B cell (primary cell): Measurements from ENCODE around the gene TNFSF12. TPM values are rescaled to one million over a fixed set of nuclear protein-coding genes. Genes with fewer than 3 reads are reported as not detected.

Source experiments
- ATAC-seq: fragments of 200-7000 bp; cut with Tn5 transposase; one replicate; pipeline ENCODE4 v1.10.0; 2021; ENCODE audit warnings: low read depth, mild to moderate bottlenecking, moderate number of reproducible peaks, moderate library complexity
- CTCF ChIA-PET: fragments of 350-600 bp; sonication (Branson Sonifier 250); formaldehyde crosslinking; loops from one replicate; lab custom pipeline; 2021; ENCODE audit warnings: antibody characterized with exemption, inconsistent platforms; lab: Charles Lee
- POLR2A ChIA-PET: fragments of 350-600 bp; sonication (Branson Sonifier 250); formaldehyde crosslinking; loops from one replicate; lab custom pipeline; 2021; ENCODE audit warnings: antibody characterized with exemption; lab: Charles Lee
- DNase-seq: peaks from one replicate; pipeline ENCODE4 v3.0.0; 2013
- H2AFZ ChIP-seq: 2 replicates; pipeline ENCODE4 v1.6.1; 2012; ENCODE audit warnings: mild to moderate bottlenecking, low read depth, low read length; ENCODE audit not compliant: insufficient read depth, poor library complexity, severe bottlenecking
- H3K27ac ChIP-seq, 2 donors: 1 replicate in 1 of 2; 2 replicates in 1 of 2; pipeline ENCODE4 v1.5.1; 2012 to 2013; ENCODE audit warnings: low read length in 2 of 2, mild to moderate bottlenecking in 2 of 2, moderate library complexity in 1 of 2
- H3K27me3 ChIP-seq, 4 experiments: fragments of 200-600 bp in 1 of 4; sonication (generic) in 1 of 4; replicated peaks in 1 of 4; 1 replicate in 2 of 4; 2 replicates in 2 of 4; pipeline versions ENCODE4 v1.6.1 to v1.7.0; 2013 to 2016; ENCODE audit warnings: low read length in 3 of 4, mild to moderate bottlenecking in 2 of 4, mixed read lengths in 1 of 4, moderate library complexity in 1 of 4; ENCODE audit not compliant: insufficient read depth in 4 of 4, control insufficient read depth in 3 of 4; ENCODE audit errors: control extremely low read depth in 1 of 4
- H3K36me3 ChIP-seq, 2 experiments: replicated peaks in 1 of 2; 1 replicate in 1 of 2; 2 replicates in 1 of 2; pipeline versions ENCODE4 v1.6.1 to v1.7.1; 2013; ENCODE audit warnings: low read length in 1 of 2; ENCODE audit not compliant: insufficient read depth in 2 of 2, control insufficient read depth in 1 of 2; ENCODE audit errors: control extremely low read depth in 1 of 2, extremely low read depth in 1 of 2
- H3K4me1 ChIP-seq, 2 donors: fragments of 200-600 bp in 1 of 2; sonication (generic) in 1 of 2; 1 replicate in 1 of 2; 2 replicates in 1 of 2; pipeline versions ENCODE4 v1.5.1 to v1.6.1; 2013 to 2017; ENCODE audit warnings: low read length in 2 of 2; ENCODE audit not compliant: control insufficient read depth in 2 of 2, insufficient read depth in 2 of 2
- H3K4me2 ChIP-seq: replicated peaks from 2 replicates; pipeline ENCODE3; 2012; ENCODE audit warnings: mild to moderate bottlenecking, low read depth, low read length; ENCODE audit not compliant: poor library complexity, severe bottlenecking
- H3K4me3 ChIP-seq, 5 experiments: fragments of 200-600 bp in 1 of 5; sonication (generic) in 1 of 5; 1 replicate in 3 of 5; 2 replicates in 2 of 5; pipeline versions ENCODE4 v1.5.1 to v1.7.0; 2011 to 2016; ENCODE audit warnings: low read length in 4 of 5, mild to moderate bottlenecking in 4 of 5, low read depth in 2 of 5, control low read depth in 1 of 5, moderate library complexity in 1 of 5; ENCODE audit not compliant: insufficient read depth in 1 of 5; ENCODE audit errors: control extremely low read depth in 1 of 5, extremely low read depth in 1 of 5
- H3K79me2 ChIP-seq: fragments of 200-600 bp; sonication (generic); one replicate; pipeline ENCODE4 v1.6.0; 2016; ENCODE audit warnings: low read length; ENCODE audit not compliant: control insufficient read depth, insufficient read depth
- H3K9ac ChIP-seq: fragments of 200-600 bp; sonication (generic); 2 replicates; pipeline ENCODE4 v1.6.1; 2017; ENCODE audit warnings: mild to moderate bottlenecking, low read length, moderate library complexity
- H3K9me3 ChIP-seq, 3 donors: one replicate each; pipeline versions ENCODE4 v1.6.1 to v1.7.1; 2013; ENCODE audit warnings: low read length in 2 of 3; ENCODE audit not compliant: control insufficient read depth in 2 of 3, insufficient read depth in 1 of 3; ENCODE audit errors: control extremely low read depth in 1 of 3
- H4K20me1 ChIP-seq: 2 replicates; pipeline ENCODE4 v1.6.0; 2012; ENCODE audit warnings: mild to moderate bottlenecking, low read length; ENCODE audit not compliant: insufficient read depth, control insufficient read depth, poor library complexity, severe bottlenecking
- H3K27ac Mint-ChIP-seq: one replicate; pipeline ENCODE4 v1.8.0; 2021; ENCODE audit warnings: mixed read lengths
- H3K27me3 Mint-ChIP-seq: one replicate; pipeline ENCODE4 v1.8.0; 2021; ENCODE audit warnings: mixed read lengths
- H3K4me1 Mint-ChIP-seq: one replicate; pipeline ENCODE4 v1.8.0; 2021; ENCODE audit warnings: mixed read lengths
- H3K4me3 Mint-ChIP-seq: one replicate; pipeline ENCODE4 v1.8.0; 2021; ENCODE audit warnings: mixed read lengths
- H3K9me3 Mint-ChIP-seq: one replicate; pipeline ENCODE4 v1.8.0; 2022; ENCODE audit warnings: mixed read lengths; ENCODE audit not compliant: insufficient read depth
- CTCF ChIP-seq: fragments of 200-600 bp; IDR thresholded peaks from one replicate; pipeline ENCODE4 v1.8.0; 2022; ENCODE audit warnings: antibody characterized with exemption, mild to moderate bottlenecking
- EZH2 ChIP-seq: IDR thresholded peaks from 2 replicates; pipeline ENCODE4 v1.6.1; 2012; ENCODE audit warnings: borderline replicate concordance, low read depth, mild to moderate bottlenecking, moderate library complexity, low read length; ENCODE audit not compliant: insufficient read depth, poor library complexity, severe bottlenecking
- WGBS: methylation state at CpG from one replicate; pipeline ENCODE4 v1.1.5; 2013; ENCODE audit warnings: missing lambda C conversion rate; ENCODE audit not compliant: insufficient coverage; 5-methylcytosine and 5-hydroxymethylcytosine counted together
- intact Hi-C: fragments of 100-400 bp; cut with micrococcal nuclease; formaldehyde crosslinking; loops from one replicate; pipeline ENCODE4 v1.10.0; 2022
- polyA plus RNA-seq: library from polyadenylated mRNA; depleted of rRNA; stranded (reverse); fragments of >200 nt; gene quantifications from 2 replicates; pipeline ENCODE4 v1.2.3, GENCODE V29; 2012
- total RNA-seq, 2 donors: library from RNA; stranded (reverse); fragments of 120-200 nt in 1 of 2; gene quantifications; 1 replicate in 1 of 2; 2 replicates in 1 of 2; pipeline versions ENCODE4 v1.2.3 to v1.2.4, GENCODE V29; 2013 to 2022

TNFSF12 gene
- total and polyA plus RNA-seq, 2 donors (not counting 1 experiment from before 2014, with no cell fraction given), result 40.6 to 53.4 TPM

DNA sequence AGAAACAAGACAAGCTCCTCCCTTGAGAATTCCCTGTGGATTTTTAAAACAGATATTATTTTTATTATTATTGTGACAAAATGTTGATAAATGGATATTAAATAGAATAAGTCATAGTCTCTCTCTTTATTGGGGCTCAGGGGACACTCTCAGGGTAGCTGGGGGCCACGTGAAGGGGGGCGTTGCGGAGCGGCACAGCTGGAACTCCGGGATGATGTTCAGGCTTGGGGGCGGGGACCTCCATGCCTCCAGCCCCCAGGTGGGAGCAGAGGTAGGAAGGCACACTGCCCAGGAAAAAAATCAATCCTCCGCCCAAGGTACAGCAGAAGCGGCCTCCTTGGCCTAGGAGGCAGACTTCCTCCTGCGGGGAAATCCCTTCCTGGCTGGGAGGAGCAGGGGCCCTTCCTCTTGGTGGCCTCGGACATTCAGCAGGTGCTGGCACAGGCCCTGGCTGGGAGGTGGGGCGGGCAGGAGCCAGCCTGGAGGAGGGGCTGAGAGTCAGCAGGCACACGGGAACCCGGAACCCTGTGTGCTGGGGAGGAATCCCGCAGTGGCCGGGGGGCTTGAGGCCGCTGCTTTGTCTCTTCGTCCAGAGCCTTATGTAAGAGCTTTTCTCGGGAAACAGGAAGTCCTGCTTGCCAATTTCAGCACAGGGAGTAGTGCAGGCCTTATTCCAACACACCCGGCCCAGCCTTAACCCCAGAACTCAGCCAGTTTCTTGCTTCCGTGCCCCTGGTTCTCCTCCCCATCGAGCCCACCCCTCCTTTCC, 9.1 kb downstream of the TNFSF12 start:
- H3K9me3 ChIP-seq, result no peaks in the 10 kb centered on the region
- peaks cover 0 to 3% of the 10 kb centered on the region in 2 experiments for H3K36me3 ChIP-seq
- intact Hi-C loops, result no loop called here
- ATAC-seq, result peak; percentile 25
- H3K4me2 ChIP-seq, result peak overlapping the region; percentile 96
- ChIA-PET POLR2A (interaction anchor here (0.8 to 4.3 kb wide), 4 partner anchors 8 to 222 kb away, joined by 3 to 32 read pairs (median 6); partner anchors contain the start of gene ACAP1), CTCF (interaction anchor here (0.8 to 25.0 kb wide), 8 partner anchors 11 to 512 kb away, joined by 3 to 666 read pairs (median 6); partner anchors contain the start of genes MPDU1, TMEM102 and TNFSF12)
- H3K27ac Mint-ChIP-seq, result peak overlapping the region; percentile 98
- peaks cover 24% of the 10 kb centered on the region for H3K79me2 ChIP-seq
- peaks cover 69% of the 10 kb centered on the region for H3K4me1 Mint-ChIP-seq
- H3K27ac ChIP-seq, result peak overlapping the region; percentile 97
- peaks cover 51 to 65% of the 10 kb centered on the region in 2 donors for H3K4me1 ChIP-seq
- WGBS, result 11% methylated on average over 20 of the region's 21 CpGs
- H3K27me3 Mint-ChIP-seq, result no peaks in the 10 kb centered on the region
- peaks cover 8% of the 10 kb centered on the region for H4K20me1 ChIP-seq
- TF ChIP-seq EZH2 (no peak), CTCF (no peak)
- peak overlapping the region; percentile 97 for H3K4me3 Mint-ChIP-seq
- peak overlapping the region; percentile 92 for H2AFZ ChIP-seq
- peak overlapping the region; percentile 78 for H3K9ac ChIP-seq
- no peaks in the 10 kb centered on the region for H3K27me3 ChIP-seq
- no peaks in the 10 kb centered on the region for H3K9me3 Mint-ChIP-seq
- H3K4me3 ChIP-seq, result peak overlapping the region; percentile 53 to 74 (median 60)
- DNase-seq, result peak; percentile 79
